ENCODE data around the gene MORC3. TPM values are rescaled to one million over a fixed set of nuclear protein-coding genes. Genes with fewer than 3 reads are reported as not detected.

Gene MORC3
- total RNA-seq, 1 donor from 2014 or later = 68.7 TPM

GRCh38 chr21:36369064-36369685 is 49.2 kb downstream of the MORC3 start:
- Mint-ChIP-seq H3K4me3 (no peak overlapping the region), H3K27ac (no peak overlapping the region), H3K4me1 (no peaks in the 10 kb centered on the region), H3K36me3 (peaks cover 39% of the 10 kb centered on the region), H3K9me3 (no peaks in the 10 kb centered on the region), H3K27me3 (ENCODE audit: insufficient read depth, low read depth) (no peaks in the 10 kb centered on the region)
- Histone ChIP-seq H3F3A (ENCODE audit: low read depth) (peaks cover 7% of the 10 kb centered on the region), H3K4me3 (no peak overlapping the region), H3K9ac (no peak overlapping the region), H3K27ac (no peak overlapping the region), H3K9me3 (ENCODE audit: low read depth) (no peaks in the 10 kb centered on the region), H3K4me1 (no peaks in the 10 kb centered on the region), H2AFZ (replicated peaks) (no peak overlapping the region), H3K4me2 (no peak overlapping the region), H4K20me1 (ENCODE audit: low read depth) (no peaks in the 10 kb centered on the region), H3K79me2 (ENCODE audit: low read depth) (no peaks in the 10 kb centered on the region), H3K27me3 (no peaks in the 10 kb centered on the region), H3K36me3 (peaks cover 33% of the 10 kb centered on the region)
- TF ChIP-seq CTCF (IDR thresholded peaks at IDR 0.05) (no peak), EZH2 (IDR thresholded peaks at IDR 0.05) (no peak), EZH2phosphoT487 (IDR thresholded peaks at IDR 0.05) (no peak)
- no peak for DNase-seq (ENCODE audit: low spot score)

- Mint-ChIP-seq H3K36me3 (peaks cover 31% of the 10 kb centered on the region), H3K4me3 (no peak overlapping the region), H3K27me3 (ENCODE audit: insufficient read depth, low read depth) (no peaks in the 10 kb centered on the region), H3K4me1 (peaks cover 11% of the 10 kb centered on the region), H3K27ac (no peak overlapping the region), H3K9me3 (no peaks in the 10 kb centered on the region)
- H3K9ac ChIP-seq = no peak overlapping the region
- DNase-seq (ENCODE audit: low spot score) = no peak
- H3F3A ChIP-seq (ENCODE audit: low read depth) = peaks cover 39% of the 10 kb centered on the region
- H4K20me1 ChIP-seq (ENCODE audit: low read depth) = peaks cover 4% of the 10 kb centered on the region
- H3K36me3 ChIP-seq = peaks cover 20% of the 10 kb centered on the region
- no peaks in the 10 kb centered on the region for H3K79me2 ChIP-seq (ENCODE audit: low read depth)
- H2AFZ ChIP-seq (replicated peaks) = no peak overlapping the region
- no peaks in the 10 kb centered on the region for H3K9me3 ChIP-seq (ENCODE audit: low read depth)
- no peak overlapping the region for H3K27ac ChIP-seq
- peaks cover 7% of the 10 kb centered on the region for H3K4me1 ChIP-seq
- no peak for TF ChIP-seq EZH2 (IDR thresholded peaks at IDR 0.05)
- TF ChIP-seq CTCF (IDR thresholded peaks at IDR 0.05) = no peak
- TF ChIP-seq EZH2phosphoT487 (IDR thresholded peaks at IDR 0.05) = no peak
- no peak overlapping the region for H3K4me2 ChIP-seq
- no peak overlapping the region for H3K4me3 ChIP-seq
- no peaks in the 10 kb centered on the region for H3K27me3 ChIP-seq
These were observed 56.0 kb downstream of the MORC3 start for GRCh38 chr21:36375994-36376393.

- Histone ChIP-seq H4K20me1 (ENCODE audit: low read depth) (peaks cover 4% of the 10 kb centered on the region), H3K36me3 (peaks cover 14% of the 10 kb centered on the region), H3K4me1 (peaks cover 7% of the 10 kb centered on the region), H3K9ac (no peak overlapping the region), H3K79me2 (ENCODE audit: low read depth) (no peaks in the 10 kb centered on the region), H3K27ac (no peak overlapping the region), H3K4me3 (no peak overlapping the region), H3F3A (ENCODE audit: low read depth) (peaks cover 35% of the 10 kb centered on the region), H2AFZ (replicated peaks) (no peak overlapping the region), H3K27me3 (no peaks in the 10 kb centered on the region), H3K4me2 (no peak overlapping the region), H3K9me3 (ENCODE audit: low read depth) (no peaks in the 10 kb centered on the region)
- H3K27ac Mint-ChIP-seq = no peak overlapping the region
- peaks cover 25% of the 10 kb centered on the region for H3K36me3 Mint-ChIP-seq
- H3K27me3 Mint-ChIP-seq (ENCODE audit: insufficient read depth, low read depth) = no peaks in the 10 kb centered on the region
- peaks cover 11% of the 10 kb centered on the region for H3K4me1 Mint-ChIP-seq
- DNase-seq (ENCODE audit: low spot score) = no peak
- no peaks in the 10 kb centered on the region for H3K9me3 Mint-ChIP-seq
- TF ChIP-seq EZH2phosphoT487 (IDR thresholded peaks at IDR 0.05) (no peak), EZH2 (IDR thresholded peaks at IDR 0.05) (no peak), CTCF (IDR thresholded peaks at IDR 0.05) (no peak)
- no peak overlapping the region for H3K4me3 Mint-ChIP-seq
These were observed 57.4 kb downstream of the MORC3 start for GRCh38 chr21:36377391-36377842.

Data from neural progenitor cell (in vitro differentiated cells).